Neural crest cell (in vitro differentiated cells): ENCODE data around the gene IPPK. TPM values are rescaled to one million over a fixed set of nuclear protein-coding genes. Genes with fewer than 3 reads are reported as not detected.

Experiments used
- DNase-seq: peaks from one replicate; pipeline ENCODE4 v3.0.0; 2021; ENCODE audit warnings: low read depth, mixed read lengths, low spot score
- H3K27ac Mint-ChIP-seq: one replicate; pipeline ENCODE4 v1.8.0; 2021; ENCODE audit warnings: mild to moderate bottlenecking, mixed read lengths; ENCODE audit not compliant: unreplicated experiment
- H3K27me3 Mint-ChIP-seq: 2 replicates; pipeline ENCODE4 v1.8.0; 2021; ENCODE audit warnings: low read depth, mild to moderate bottlenecking, mixed read lengths
- H3K36me3 Mint-ChIP-seq: 2 replicates; pipeline ENCODE4 v1.8.0; 2021; ENCODE audit warnings: low read depth, mild to moderate bottlenecking, mixed read lengths
- H3K4me1 Mint-ChIP-seq: 2 replicates; pipeline ENCODE4 v1.8.0; 2021; ENCODE audit warnings: mixed read lengths
- H3K4me3 Mint-ChIP-seq: one replicate; pipeline ENCODE4 v1.8.0; 2021; ENCODE audit warnings: mild to moderate bottlenecking, mixed read lengths
- H3K9me3 Mint-ChIP-seq: 2 replicates; pipeline ENCODE4 v1.8.0; 2021; ENCODE audit warnings: mixed read lengths
- total RNA-seq: library from RNA; stranded (reverse); gene quantifications from 2 replicates; pipeline ENCODE4 v1.2.1, GENCODE V29; 2021
- TF ChIP-seq, protein P1 (sequence below): fragments of 200-600 bp; sonication (generic); conservative IDR thresholded peaks from 2 replicates; pipeline ENCODE4 v1.5.0; 2021; ENCODE audit warnings: antibody characterized with exemption, mild to moderate bottlenecking

Gene IPPK
- total RNA-seq, 1 donor from 2014 or later = 13.1 TPM

- no peaks in the 10 kb centered on the region for H3K36me3 Mint-ChIP-seq
- H3K4me3 Mint-ChIP-seq = no peak overlapping the region
- peaks cover 29% of the 10 kb centered on the region for H3K4me1 Mint-ChIP-seq
- TF ChIP-seq, protein P1, sequence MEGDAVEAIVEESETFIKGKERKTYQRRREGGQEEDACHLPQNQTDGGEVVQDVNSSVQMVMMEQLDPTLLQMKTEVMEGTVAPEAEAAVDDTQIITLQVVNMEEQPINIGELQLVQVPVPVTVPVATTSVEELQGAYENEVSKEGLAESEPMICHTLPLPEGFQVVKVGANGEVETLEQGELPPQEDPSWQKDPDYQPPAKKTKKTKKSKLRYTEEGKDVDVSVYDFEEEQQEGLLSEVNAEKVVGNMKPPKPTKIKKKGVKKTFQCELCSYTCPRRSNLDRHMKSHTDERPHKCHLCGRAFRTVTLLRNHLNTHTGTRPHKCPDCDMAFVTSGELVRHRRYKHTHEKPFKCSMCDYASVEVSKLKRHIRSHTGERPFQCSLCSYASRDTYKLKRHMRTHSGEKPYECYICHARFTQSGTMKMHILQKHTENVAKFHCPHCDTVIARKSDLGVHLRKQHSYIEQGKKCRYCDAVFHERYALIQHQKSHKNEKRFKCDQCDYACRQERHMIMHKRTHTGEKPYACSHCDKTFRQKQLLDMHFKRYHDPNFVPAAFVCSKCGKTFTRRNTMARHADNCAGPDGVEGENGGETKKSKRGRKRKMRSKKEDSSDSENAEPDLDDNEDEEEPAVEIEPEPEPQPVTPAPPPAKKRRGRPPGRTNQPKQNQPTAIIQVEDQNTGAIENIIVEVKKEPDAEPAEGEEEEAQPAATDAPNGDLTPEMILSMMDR = no peak
- H3K27ac Mint-ChIP-seq = peak overlapping the region; percentile 50
- no peak for DNase-seq
- no peaks in the 10 kb centered on the region for H3K27me3 Mint-ChIP-seq
- no peaks in the 10 kb centered on the region for H3K9me3 Mint-ChIP-seq
Measured at GRCh38 chr9:92656537-92656925, 13.4 kb downstream of the IPPK start.

GRCh38 chr9:92655896-92656536 lies 13.9 kb downstream of the IPPK start:
- peaks cover 25% of the 10 kb centered on the region for H3K4me1 Mint-ChIP-seq

DNA sequence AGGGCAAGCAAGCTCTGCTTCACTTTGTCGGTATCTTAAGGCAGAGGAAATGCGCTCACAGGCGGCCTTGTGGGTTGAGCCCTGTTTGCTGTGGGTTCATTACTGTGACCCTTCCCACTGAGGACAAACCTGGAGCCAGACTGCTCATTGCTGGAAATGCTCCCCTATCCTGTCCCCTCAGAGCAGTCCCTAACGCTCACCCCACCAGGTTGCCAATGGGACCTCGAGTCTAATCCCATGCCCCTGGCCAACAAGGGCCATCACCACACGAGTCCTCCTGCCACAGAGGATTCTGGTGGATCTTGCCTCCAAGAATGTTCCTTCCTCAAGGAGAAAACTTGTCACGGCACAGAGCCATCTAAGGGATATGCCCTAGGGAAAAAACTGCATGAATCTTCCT lies 14.6 kb downstream of the IPPK start:
- Mint-ChIP-seq H3K36me3 (no peaks in the 10 kb centered on the region), H3K27me3 (no peaks in the 10 kb centered on the region), H3K27ac (peak overlapping the region; percentile 71), H3K9me3 (no peaks in the 10 kb centered on the region), H3K4me3 (no peak overlapping the region), H3K4me1 (peaks cover 19% of the 10 kb centered on the region)
- TF ChIP-seq, protein P1 = no peak
- DNase-seq = no peak

More at GRCh38 chr9:92655896-92656536, 13.9 kb downstream of the IPPK start:
- TF ChIP-seq, protein P1 = no peak
- Mint-ChIP-seq H3K27ac (peak overlapping the region; percentile 50), H3K36me3 (no peaks in the 10 kb centered on the region), H3K27me3 (no peaks in the 10 kb centered on the region), H3K4me3 (no peak overlapping the region), H3K9me3 (no peaks in the 10 kb centered on the region)
- DNase-seq = no peak

GRCh38 chr9:92654481-92655301 lies 15.2 kb downstream of the IPPK start:
- TF ChIP-seq, protein P1 = no peak
- Mint-ChIP-seq H3K9me3 (no peaks in the 10 kb centered on the region), H3K27ac (peak overlapping the region; percentile 71), H3K36me3 (no peaks in the 10 kb centered on the region), H3K4me3 (no peak overlapping the region), H3K4me1 (peaks cover 12% of the 10 kb centered on the region), H3K27me3 (no peaks in the 10 kb centered on the region)
- DNase-seq = no peak

GRCh38 chr9:92652461-92652860 lies 17.5 kb downstream of the IPPK start:
- H3K36me3 Mint-ChIP-seq = peaks cover 8% of the 10 kb centered on the region
- H3K27me3 Mint-ChIP-seq = no peaks in the 10 kb centered on the region
- DNase-seq = no peak
- TF ChIP-seq, protein P1 = no peak
- H3K27ac Mint-ChIP-seq = no peak overlapping the region
- peaks cover 5% of the 10 kb centered on the region for H3K4me1 Mint-ChIP-seq
- no peak overlapping the region for H3K4me3 Mint-ChIP-seq
- H3K9me3 Mint-ChIP-seq = no peaks in the 10 kb centered on the region
